ENCODE data around the gene ZNF609. TPM values are rescaled to one million over a fixed set of nuclear protein-coding genes. Genes with fewer than 3 reads are reported as not detected.
A peak's percentile ranks its signal among the peaks of the same experiment; 100 is the strongest.

Gene ZNF609
- total RNA-seq, 4 donors from 2014 or later: 19.4 to 30.5 (median 21.1) TPM

- no peak overlapping the region for H3K4me3 ChIP-seq (ENCODE audit: low read depth, poor library complexity, severe bottlenecking)
- no peak for DNase-seq (ENCODE audit: low spot score in 2 of 2)
- intact Hi-C loops (cut with DNase I; ENCODE audit: low total_unique reads): no loop called here
- 86 to 94% methylated on average over 1 of the region's 1 CpG for WGBS, 2 donors
- TF ChIP-seq, protein P1, sequence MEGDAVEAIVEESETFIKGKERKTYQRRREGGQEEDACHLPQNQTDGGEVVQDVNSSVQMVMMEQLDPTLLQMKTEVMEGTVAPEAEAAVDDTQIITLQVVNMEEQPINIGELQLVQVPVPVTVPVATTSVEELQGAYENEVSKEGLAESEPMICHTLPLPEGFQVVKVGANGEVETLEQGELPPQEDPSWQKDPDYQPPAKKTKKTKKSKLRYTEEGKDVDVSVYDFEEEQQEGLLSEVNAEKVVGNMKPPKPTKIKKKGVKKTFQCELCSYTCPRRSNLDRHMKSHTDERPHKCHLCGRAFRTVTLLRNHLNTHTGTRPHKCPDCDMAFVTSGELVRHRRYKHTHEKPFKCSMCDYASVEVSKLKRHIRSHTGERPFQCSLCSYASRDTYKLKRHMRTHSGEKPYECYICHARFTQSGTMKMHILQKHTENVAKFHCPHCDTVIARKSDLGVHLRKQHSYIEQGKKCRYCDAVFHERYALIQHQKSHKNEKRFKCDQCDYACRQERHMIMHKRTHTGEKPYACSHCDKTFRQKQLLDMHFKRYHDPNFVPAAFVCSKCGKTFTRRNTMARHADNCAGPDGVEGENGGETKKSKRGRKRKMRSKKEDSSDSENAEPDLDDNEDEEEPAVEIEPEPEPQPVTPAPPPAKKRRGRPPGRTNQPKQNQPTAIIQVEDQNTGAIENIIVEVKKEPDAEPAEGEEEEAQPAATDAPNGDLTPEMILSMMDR (IDR thresholded peaks at IDR 0.05): no peak
- no peak for TF ChIP-seq POLR2A (IDR thresholded peaks at IDR 0.05)
Observed at GRCh38 chr15:64453689-64454037, 6.7 kb upstream of the ZNF609 start.

- no peak for DNase-seq (ENCODE audit: low spot score in 2 of 2)
- intact Hi-C loops (cut with DNase I; ENCODE audit: low total_unique reads): no loop called here
- H3K4me3 ChIP-seq (ENCODE audit: low read depth, poor library complexity, severe bottlenecking): no peak overlapping the region
- TF ChIP-seq POLR2A (IDR thresholded peaks at IDR 0.05): no peak
- TF ChIP-seq, protein P1 (IDR thresholded peaks at IDR 0.05): no peak
Observed at GRCh38 chr15:64454282-64454681, 6.1 kb upstream of the ZNF609 start.

DNA sequence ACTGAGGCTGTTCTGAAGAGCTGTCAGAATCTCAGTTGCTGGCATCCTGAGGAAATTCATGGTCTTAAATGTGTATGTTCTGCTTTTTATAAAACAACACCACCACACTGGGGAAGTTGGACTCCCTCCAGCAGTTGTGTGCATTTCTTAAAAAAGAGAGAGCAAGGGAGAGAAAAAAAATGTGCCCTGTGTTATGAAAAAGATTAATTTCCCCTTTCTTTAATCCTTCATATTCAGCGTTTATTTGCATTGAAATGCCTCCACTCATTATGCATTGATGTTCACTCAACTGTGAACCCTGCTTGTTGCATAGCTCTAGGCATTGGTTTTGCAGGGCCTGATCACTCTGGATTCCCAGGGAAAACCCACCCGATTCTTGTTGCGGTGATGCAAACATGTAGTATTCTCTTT lies 4.4 kb upstream of the ZNF609 start:
- 71 to 73% methylated on average over 3 of the region's 3 CpGs for WGBS, 2 donors
- peak in 1 of 2 donors; percentile 40 for DNase-seq (ENCODE audit: low spot score in 2 of 2)
- H3K4me3 ChIP-seq (ENCODE audit: low read depth, poor library complexity, severe bottlenecking): no peak overlapping the region
- intact Hi-C loops (cut with DNase I; ENCODE audit: low total_unique reads): no loop called here
- TF ChIP-seq, protein P1 (IDR thresholded peaks at IDR 0.05): no peak
- TF ChIP-seq POLR2A (IDR thresholded peaks at IDR 0.05): no peak

GRCh38 chr15:64456634-64457108 lies 3.7 kb upstream of the ZNF609 start:
- DNase-seq (ENCODE audit: low spot score in 2 of 2): no peak
- 70 to 76% methylated on average over 1 of the region's 1 CpG for WGBS, 2 donors
- intact Hi-C loops (cut with DNase I; ENCODE audit: low total_unique reads): no loop called here
- TF ChIP-seq, protein P1 (IDR thresholded peaks at IDR 0.05): no peak
- TF ChIP-seq POLR2A (IDR thresholded peaks at IDR 0.05): no peak
- no peak overlapping the region for H3K4me3 ChIP-seq (ENCODE audit: low read depth, poor library complexity, severe bottlenecking)

DNA sequence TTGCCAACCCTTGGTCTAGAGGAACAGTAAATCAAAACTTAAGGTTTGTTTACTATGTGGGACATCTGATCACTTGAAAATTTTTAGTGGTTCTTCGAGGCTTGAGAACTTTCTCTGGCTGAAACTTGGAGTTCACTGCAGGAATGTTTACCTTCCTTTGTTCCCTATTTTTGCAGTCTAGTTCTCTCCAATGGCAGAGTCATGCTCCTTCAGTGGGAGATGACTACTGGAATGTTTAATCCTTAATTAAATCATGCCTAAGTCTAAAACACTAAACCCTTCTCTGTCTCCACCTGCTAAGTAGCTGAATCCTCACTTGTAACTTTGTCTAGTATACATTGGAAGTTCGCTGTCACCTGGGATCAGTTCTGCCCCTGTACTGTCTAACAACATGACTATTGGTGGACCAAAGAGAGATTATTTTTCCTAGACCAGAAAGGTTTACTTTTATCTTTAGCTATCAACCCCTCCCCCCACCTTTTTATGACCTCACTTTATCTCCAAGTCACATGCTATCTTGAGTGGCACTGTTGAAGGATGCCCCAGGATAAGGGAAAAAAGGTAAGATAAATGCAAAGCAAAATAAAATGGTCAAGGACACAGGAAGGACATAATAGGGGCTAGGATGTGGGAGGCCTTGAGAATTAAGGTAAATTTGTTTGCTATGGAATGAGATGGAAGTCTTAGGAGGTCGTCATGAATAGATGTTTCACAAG lies 1.2 kb upstream of the ZNF609 start:
- intact Hi-C loops (cut with DNase I; ENCODE audit: low total_unique reads): no loop called here
- 62 to 70% methylated on average over 3 of the region's 3 CpGs for WGBS, 2 donors
- DNase-seq (ENCODE audit: low spot score in 2 of 2): no peak
- TF ChIP-seq, protein P1 (IDR thresholded peaks at IDR 0.05): no peak
- no peak overlapping the region for H3K4me3 ChIP-seq (ENCODE audit: low read depth, poor library complexity, severe bottlenecking)

All from lower leg skin (tissue), 4 donors.